Occipital lobe (tissue), 2 donors: ENCODE results near the gene TMTC4. TPM values are rescaled to one million over a fixed set of nuclear protein-coding genes. Genes with fewer than 3 reads are reported as not detected.
A peak's percentile ranks its signal among the peaks of the same experiment; 100 is the strongest.
"Not testable (repeated sequence)": the region's sequence is repeated elsewhere in the genome, so short reads cannot be mapped to it uniquely, and the experiment has no call there.

Source experiments
- DNase-seq: peaks from one replicate; lab custom pipeline; 2025; lab: John Stamatoyannopoulos, UW
- total RNA-seq: library from RNA; depleted of rRNA; stranded (reverse); fragments of >200 nt; gene quantifications from one replicate; pipeline ENCODE4 v1.2.3, GENCODE V29; 2014

Gene TMTC4, protein sequence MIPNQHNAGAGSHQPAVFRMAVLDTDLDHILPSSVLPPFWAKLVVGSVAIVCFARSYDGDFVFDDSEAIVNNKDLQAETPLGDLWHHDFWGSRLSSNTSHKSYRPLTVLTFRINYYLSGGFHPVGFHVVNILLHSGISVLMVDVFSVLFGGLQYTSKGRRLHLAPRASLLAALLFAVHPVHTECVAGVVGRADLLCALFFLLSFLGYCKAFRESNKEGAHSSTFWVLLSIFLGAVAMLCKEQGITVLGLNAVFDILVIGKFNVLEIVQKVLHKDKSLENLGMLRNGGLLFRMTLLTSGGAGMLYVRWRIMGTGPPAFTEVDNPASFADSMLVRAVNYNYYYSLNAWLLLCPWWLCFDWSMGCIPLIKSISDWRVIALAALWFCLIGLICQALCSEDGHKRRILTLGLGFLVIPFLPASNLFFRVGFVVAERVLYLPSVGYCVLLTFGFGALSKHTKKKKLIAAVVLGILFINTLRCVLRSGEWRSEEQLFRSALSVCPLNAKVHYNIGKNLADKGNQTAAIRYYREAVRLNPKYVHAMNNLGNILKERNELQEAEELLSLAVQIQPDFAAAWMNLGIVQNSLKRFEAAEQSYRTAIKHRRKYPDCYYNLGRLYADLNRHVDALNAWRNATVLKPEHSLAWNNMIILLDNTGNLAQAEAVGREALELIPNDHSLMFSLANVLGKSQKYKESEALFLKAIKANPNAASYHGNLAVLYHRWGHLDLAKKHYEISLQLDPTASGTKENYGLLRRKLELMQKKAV
- total RNA-seq = 107 TPM

DNA sequence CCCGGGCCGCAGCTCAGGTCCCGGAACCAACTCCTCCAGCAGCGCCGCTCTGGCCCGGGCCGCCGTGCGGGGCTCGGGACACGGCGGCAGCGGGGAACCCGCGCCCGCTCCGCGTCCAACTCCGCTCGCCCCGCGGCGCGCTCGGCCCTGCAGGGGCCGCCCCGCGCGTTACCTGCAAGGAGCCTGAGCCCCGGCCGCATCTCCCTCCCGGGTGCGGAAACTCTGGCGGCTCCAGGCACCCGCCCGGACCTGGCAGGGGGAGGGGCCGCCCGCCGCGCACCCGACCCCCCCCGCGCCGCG lies at the start of gene TMTC4:
Gene TMTC4, minus strand, starts transcription at position 224 of the 300 bp plus-strand sequence. CDS start 4,433 bp downstream, outside the sequence.
- DNase-seq = no peak

GRCh38 chr13:100722517-100722916 lies 47.9 kb upstream of the TMTC4 start:
- DNase-seq = no peak

DNA sequence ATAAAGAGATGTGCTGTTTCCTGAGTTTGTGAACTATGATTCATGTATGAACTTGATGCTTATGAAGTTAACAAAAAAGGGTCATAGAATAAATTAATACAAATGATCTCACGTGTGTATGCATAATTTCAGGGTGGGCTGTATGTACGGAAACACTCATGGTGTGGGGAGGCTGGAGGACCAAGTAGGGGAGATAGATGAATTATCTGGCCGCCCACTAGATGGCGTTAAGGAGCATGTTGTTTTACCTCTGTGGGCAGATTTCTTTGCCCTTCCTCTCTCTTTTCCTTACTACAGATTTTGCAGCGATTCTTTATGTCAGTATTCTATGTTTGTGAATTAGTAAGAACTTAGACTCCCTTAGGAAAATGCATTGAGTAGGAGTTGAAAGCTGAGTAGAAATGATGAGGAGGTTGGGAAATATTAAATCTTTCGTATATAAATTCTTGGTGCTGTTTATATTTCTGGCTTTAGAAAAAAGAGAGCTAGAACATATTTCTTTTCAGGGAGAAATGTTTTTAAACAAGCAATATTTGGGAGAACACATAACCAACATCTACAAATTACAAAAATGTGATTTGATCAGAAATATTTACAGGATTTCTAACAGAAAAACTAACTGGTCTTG lies 47.4 kb upstream of the TMTC4 start:
- no peak for DNase-seq

DNA sequence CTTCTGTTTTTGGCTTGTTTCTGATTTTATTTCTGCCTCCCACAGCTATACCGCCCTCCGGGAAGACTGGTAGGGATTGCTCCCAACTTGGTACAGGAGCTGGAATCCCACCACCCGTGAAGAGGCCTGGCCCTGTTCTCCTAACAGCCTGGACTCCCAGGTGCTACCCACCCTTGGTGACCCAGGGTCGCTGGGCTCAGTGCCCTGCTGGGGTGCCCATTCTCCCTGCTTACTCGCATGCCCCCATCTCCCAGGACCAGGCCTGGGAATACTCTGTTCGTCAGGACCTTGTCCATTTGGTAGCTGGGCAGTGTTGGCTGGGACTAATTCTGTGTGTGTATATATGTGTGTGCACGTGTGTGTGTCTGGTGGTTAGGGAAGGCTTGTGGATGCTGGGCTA lies 41.0 kb upstream of the TMTC4 start:
- no peak for DNase-seq

GRCh38 chr13:100714478-100714877 lies 39.9 kb upstream of the TMTC4 start:
- no peak for DNase-seq

DNA sequence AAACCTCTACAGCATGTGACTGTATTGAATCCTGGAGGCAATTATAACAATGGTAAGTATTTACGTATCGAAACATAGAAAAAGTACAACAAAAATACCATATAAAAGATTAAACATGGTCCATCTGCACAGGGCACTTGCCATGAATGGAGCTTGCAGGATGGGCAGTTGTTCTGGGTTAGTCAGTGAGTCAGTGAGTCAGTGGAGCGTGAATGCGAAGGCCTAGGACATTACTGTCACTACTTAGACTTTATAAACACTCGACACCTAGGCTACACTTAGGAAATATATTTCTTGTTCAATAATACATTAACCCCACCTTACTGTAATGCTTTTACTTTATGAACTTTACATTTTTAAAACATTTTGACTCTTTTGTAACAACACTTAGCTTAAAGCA lies 35.6 kb upstream of the TMTC4 start:
- DNase-seq = no peak

- DNase-seq = no peak
Measured at GRCh38 chr13:100707818-100708740, 33.5 kb upstream of the TMTC4 start.

DNA sequence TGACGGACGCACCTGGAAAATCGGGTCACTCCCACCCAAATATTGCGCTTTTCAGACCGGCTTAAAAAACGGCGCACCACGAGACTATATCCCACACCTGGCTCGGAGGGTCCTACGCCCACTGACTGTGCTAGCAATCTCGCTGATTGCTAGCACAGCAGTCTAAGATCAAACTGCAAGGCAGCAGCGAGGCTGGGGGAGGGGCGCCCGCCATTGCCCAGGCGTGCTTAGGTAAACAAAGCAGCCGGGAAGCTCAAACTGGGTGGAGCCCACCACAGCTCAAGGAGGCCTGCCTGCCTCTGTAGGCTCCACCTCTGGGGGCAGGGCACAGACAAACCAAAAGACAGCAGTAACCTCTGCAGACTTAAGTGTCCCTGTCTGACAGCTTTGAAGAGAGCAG lies 23.7 kb upstream of the TMTC4 start:
- not testable (repeated sequence) for DNase-seq

GRCh38 chr13:100695509-100695773 lies 20.8 kb upstream of the TMTC4 start:
- no peak for DNase-seq

- no peak for DNase-seq
Measured at GRCh38 chr13:100694722-100695508, 20.3 kb upstream of the TMTC4 start.

DNA sequence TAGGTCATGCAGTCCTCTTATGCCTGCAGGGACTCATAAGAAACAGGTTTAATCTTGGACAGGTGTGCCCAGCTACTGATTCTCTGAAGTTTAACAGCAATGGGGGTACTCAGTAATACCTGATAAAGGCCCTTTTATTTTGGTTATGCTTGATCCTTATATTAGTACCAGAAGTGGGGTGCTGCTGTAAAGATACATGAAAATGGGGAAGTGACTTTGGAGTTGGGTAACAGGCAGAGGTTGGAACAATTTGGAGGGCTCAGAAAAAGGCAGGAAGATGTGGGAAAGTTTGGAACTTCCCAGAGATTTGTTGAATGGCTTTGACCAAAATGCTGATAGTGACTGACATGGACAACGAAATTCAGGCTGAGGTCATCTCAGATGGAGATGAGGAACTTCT lies 14.6 kb upstream of the TMTC4 start:
- DNase-seq = no peak

- DNase-seq = no peak
Measured at GRCh38 chr13:100680131-100680530, 5.5 kb upstream of the TMTC4 start.

- not testable (repeated sequence) for DNase-seq
Measured at GRCh38 chr13:100677128-100677527, 2.5 kb upstream of the TMTC4 start.

DNA sequence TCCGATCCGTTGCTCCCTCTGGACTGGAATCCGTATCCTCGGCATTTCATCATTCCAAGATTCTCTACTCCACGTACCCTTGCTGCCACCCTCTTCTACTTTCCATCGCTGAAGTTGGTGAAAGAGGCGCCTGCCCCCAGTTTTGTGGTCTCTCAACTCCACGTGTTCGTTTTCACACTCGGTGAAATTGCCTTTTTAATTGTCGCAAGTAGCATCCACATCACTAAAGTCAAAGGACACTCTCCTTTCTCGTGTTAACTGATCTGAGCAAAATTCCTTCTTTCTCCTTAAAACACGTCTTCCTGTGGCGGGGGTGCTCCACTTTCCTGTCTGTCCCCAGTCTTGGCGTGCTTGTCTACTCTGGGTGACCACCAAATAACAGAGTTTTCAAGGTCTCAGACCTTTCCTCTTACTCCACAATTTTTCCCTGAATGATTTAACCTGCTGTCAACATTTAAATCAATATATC lies 1.1 kb upstream of the TMTC4 start:
- DNase-seq = no peak

DNA sequence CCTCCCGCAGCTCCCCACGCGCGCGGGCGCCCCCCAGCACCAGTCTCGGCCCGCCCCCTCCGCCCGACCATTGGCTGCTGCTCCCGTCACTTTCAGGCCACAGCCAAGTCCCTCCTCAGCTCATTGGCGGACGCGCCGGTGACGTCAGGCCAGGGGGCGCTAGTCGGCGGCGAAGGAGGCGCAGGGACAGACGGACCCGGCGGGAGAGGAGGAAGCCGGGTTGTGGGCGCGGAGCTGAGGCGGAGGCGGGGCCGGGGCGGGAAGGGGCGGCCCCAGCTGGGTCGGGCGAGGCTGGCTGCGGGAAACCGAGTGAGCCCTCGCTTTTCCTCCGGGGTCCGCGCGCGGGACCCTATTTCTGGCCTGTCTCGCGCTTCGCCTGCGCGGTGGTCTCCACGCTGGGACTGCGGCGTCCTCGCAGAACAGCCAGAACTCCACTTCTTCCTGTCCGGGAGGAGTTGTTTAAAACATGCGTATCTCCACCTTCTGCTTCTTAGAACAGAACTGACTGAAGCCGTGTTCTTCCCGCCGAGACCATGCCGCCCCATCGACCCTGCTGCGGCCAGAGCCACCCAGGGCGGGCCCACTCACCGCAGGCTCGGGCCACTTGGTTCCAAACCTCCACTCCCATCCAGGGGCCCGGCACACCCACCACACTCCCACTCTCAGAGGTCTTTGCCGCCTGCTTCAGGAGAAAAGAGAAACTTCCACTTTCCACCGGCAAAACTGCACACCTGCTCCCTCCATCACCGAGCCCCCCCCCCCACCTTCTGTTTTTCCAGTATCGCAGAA lies 471 bp upstream of the TMTC4 start:
- peak; percentile 100 for DNase-seq

DNA sequence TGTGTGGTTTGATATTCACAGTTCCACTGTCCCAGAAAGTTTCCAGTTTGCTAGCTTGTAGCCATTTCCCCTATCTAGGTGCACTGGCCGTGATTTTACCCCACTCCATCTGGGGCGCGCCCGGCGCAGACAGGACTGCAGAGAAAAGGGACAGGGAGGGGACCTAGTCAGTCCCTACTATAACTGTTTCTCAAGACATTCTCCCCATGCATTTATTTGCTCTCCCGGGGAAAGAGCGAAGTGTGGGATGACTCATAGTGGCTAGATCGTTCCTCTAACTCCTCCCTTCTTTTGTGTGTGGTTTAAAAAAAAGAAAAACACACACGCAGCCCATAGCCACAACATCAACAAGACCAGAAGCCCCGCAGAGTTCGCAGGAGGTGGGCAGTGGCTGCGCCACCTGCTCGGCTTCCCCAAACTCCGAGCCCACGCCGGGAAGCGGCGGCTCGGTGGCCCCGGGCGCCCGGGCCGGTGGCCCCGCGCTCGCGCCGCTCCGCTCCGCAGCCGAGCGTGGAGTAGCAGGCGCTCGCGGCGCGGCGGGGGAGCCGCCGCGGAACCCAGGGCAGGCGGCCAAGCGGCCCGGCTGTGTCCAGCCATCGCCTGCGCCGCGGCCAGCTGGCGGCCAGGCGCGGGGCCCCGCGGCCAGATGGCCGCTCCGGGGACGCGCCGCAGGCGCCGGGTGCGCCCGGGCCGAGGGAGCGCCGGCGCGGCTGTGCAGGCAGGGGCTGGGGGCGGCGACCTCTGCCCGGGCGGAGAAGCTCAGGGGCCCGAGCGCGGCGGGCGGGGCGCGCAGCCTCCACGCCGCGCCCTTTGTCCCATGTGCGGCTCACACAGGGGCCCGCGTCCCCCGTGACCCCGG lies 653 bp downstream of the TMTC4 start:
- peak; percentile 36 for DNase-seq

GRCh38 chr13:100673376-100673712 lies 1.3 kb downstream of the TMTC4 start:
- DNase-seq = no peak

DNA sequence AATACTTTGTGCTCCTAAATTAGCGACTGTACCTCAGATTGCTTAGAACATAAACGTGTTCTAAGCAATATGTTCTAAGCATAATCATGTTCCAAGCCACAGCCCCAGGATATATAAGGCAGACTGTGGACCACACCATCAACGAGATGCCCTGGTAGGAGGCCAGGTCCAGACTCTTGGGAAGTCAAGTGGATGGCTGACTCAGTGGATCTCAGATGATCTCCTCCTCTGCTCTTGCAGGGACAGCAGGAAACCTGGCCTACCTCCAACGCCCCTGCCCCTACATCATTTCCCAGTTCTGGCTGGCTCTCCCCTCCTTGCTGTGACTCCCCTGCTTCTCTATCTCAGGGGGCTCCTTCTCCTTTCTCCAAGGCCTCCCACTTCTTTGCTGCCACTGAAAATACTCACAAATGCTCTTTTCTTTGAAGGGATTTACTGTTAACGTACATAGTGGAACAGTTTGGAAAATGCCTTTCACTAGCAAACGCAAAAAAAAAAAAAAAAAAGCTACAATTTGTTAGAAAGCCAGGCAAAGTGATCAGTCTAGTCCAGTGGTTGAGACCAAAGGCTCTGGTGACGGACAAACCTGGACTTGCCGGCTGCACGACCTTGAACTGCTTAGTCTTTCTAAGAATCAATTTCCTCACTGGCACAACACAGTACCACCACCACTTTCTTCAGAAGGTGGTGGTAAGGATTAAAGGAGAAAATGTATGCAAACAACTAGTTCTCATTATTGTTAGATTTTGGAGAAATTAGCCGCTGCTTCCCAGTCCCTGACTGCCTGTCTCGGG lies 3.0 kb downstream of the TMTC4 start:
- no peak for DNase-seq
